Measurements from ENCODE around the gene UBE2G1. TPM values are rescaled to one million over a fixed set of nuclear protein-coding genes. Genes with fewer than 3 reads are reported as not detected.

Gene UBE2G1
- total RNA-seq, 2 donors from 2014 or later: 26.7 to 29.3 TPM

DNA sequence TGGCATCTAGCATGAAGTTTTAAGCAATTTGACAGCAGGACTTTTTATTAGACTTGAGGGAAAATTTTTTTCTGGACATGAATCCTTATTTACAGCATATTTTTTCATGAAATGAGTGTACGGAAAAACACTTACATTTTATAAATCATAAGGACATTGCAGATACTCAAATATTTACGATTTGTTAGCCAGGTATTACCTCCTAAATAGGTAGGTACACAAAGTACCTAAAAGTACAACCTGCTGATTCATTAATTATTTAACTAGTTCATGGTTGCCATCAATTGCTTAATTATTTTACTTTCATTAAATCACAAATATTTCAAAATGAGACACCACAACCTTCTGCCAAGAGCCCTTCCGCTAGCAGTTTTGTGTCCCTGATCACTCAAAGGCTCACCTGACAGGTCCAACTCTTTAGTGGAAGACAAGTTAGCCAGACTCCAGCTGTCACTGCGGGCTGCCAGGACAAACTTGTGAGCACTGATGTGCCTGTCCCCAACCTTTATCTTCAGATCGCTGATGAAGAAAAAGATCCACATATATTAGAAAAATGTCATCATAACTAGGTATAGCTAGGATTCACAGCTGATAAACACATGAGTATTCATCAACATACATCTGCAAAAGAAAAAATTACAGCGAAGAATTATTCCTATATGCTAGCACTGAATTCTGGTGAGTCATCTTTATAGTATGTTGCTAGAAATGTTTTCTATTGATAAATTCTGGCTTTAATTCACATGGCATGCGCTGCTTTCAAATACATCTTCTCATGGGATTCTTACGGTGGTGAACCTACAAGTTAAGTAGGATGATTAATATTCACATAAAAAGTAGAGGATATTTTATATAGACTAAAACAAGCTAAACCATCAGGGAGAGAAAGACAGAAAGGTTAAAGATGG is 130.8 kb downstream of the UBE2G1 start:
- no peak for DNase-seq

DNA sequence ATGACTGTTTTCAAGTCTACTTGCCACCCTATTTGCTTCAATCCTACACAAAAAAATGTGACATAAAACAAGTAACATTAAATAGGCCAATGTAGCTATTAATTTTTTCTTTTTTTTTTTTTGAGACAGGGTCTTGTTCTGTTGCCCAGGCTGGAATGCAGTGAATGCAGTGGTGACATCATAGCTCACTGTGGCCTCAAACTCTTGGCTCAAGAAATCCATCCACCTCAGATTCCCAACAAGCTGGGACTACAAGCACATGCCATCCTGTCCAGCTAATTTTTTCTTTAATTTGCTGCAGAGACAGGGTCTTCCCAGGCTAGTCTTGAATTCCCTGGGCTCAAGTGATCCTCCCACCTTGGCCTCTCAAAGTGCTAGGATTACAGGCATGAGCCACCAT is 132.1 kb downstream of the UBE2G1 start:
- Histone ChIP-seq H3K9me3 (no peaks in the 10 kb centered on the region), H3K36me3 (replicated peaks in 1 of 2; ENCODE audit: insufficient read depth in 1 of 2, low read depth in 2 of 2) (peaks cover 3 to 6% of the 10 kb centered on the region in 2 donors), H3K4me3 (no peak overlapping the region), H3K4me1 (peaks cover 19% of the 10 kb centered on the region), H3K27me3 (no peaks in the 10 kb centered on the region), H3K27ac (no peak overlapping the region)
- intact Hi-C loops (cut with DNase I): no loop called here
- ATAC-seq (no peak), DNase-seq (no peak)
- TF ChIP-seq POLR2A (IDR thresholded peaks at IDR 0.05): no peak
- TF ChIP-seq, protein P1, sequence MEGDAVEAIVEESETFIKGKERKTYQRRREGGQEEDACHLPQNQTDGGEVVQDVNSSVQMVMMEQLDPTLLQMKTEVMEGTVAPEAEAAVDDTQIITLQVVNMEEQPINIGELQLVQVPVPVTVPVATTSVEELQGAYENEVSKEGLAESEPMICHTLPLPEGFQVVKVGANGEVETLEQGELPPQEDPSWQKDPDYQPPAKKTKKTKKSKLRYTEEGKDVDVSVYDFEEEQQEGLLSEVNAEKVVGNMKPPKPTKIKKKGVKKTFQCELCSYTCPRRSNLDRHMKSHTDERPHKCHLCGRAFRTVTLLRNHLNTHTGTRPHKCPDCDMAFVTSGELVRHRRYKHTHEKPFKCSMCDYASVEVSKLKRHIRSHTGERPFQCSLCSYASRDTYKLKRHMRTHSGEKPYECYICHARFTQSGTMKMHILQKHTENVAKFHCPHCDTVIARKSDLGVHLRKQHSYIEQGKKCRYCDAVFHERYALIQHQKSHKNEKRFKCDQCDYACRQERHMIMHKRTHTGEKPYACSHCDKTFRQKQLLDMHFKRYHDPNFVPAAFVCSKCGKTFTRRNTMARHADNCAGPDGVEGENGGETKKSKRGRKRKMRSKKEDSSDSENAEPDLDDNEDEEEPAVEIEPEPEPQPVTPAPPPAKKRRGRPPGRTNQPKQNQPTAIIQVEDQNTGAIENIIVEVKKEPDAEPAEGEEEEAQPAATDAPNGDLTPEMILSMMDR (IDR thresholded peaks at IDR 0.05): no peak

More for the DNA sequence above, 130.8 kb downstream of the UBE2G1 start:
- H3K4me1 ChIP-seq: peaks cover 8% of the 10 kb centered on the region
- no peak overlapping the region for H3K27ac ChIP-seq
- TF ChIP-seq POLR2A (IDR thresholded peaks at IDR 0.05): no peak
- TF ChIP-seq, protein P1 (IDR thresholded peaks at IDR 0.05): no peak
- 93 to 95% methylated on average over 8 of the region's 8 CpGs for WGBS, 2 donors
- no peaks in the 10 kb centered on the region for H3K27me3 ChIP-seq
- peaks cover 3 to 8% of the 10 kb centered on the region in 2 donors for H3K36me3 ChIP-seq (replicated peaks in 1 of 2; ENCODE audit: insufficient read depth in 1 of 2, low read depth in 2 of 2)
- intact Hi-C loops (cut with DNase I): no loop called here
- H3K9me3 ChIP-seq: no peaks in the 10 kb centered on the region
- no peak overlapping the region for H3K4me3 ChIP-seq
- ATAC-seq: no peak

DNA sequence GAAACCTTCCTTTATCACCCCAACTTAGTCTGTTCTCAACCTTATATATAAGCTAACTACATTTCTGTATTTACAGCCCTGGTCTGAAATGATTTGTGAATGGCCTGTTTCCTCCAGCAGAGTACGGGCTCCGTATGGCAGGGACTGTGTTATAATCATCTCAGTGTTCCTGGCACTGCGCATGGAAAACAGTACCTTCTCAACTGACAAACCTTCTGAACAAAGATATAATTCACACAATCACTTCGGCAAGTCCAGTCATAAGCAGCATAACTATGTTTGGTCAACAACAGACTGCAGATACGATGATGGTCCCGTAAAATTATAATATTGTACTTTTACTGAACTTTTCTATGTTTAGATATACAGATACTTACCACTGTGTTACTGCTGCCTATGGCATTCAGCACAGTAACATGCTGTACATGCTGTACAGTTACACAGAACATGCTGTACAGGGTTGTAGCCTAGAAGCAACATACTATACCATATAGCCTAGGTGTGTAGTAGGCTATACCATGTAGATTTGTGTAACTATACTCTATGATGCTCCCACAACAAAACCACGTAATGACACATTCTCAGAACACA is 132.7 kb downstream of the UBE2G1 start:
- H3K4me1 ChIP-seq: peaks cover 19% of the 10 kb centered on the region
- intact Hi-C loops (cut with DNase I): no loop called here
- no peaks in the 10 kb centered on the region for H3K9me3 ChIP-seq
- TF ChIP-seq, protein P1 (IDR thresholded peaks at IDR 0.05): no peak
- no peak for TF ChIP-seq POLR2A (IDR thresholded peaks at IDR 0.05)
- peaks cover 3 to 6% of the 10 kb centered on the region in 2 donors for H3K36me3 ChIP-seq (replicated peaks in 1 of 2; ENCODE audit: insufficient read depth in 1 of 2, low read depth in 2 of 2)
- no peak for DNase-seq
- no peak overlapping the region for H3K27ac ChIP-seq
- no peak overlapping the region for H3K4me3 ChIP-seq
- ATAC-seq: no peak
- no peaks in the 10 kb centered on the region for H3K27me3 ChIP-seq
- 92 to 94% methylated on average over 7 of the region's 7 CpGs for WGBS, 2 donors

DNA sequence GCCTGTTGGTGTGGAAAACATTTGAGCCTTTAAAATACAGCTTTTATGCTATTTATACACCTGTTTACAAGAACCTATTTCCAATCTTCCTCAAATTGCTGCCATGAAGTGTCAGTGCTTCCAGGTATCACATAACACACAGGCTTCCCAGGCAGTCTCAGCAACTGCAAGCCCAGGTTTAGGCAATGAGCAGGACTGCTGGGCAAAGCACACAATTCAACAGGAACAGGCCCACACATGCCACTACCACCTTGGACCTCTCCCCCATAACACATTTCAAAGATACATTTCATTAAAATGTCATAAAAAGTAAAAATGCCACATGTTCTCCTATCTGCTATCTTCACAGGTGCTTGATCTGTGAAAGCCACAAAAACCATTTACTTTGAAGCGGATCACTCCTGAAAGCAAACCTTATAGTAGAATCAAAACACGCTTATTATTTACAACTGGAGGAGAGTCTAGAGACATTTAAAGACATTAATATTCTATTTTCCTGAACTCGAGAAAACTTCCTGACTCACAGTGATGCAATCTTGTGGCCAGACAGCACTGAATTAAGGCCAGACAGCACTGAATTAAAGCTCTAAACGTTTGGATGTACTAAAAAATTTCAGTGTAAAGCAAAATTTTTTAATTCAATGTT is 134.2 kb downstream of the UBE2G1 start:
- no peak for ATAC-seq

More for the DNA sequence above, 134.2 kb downstream of the UBE2G1 start:
- Histone ChIP-seq H3K36me3 (replicated peaks in 1 of 2; ENCODE audit: insufficient read depth in 1 of 2, low read depth in 2 of 2) (peaks cover 3 to 6% of the 10 kb centered on the region in 2 donors), H3K27ac (no peak overlapping the region), H3K27me3 (no peaks in the 10 kb centered on the region), H3K9me3 (no peaks in the 10 kb centered on the region), H3K4me3 (no peak overlapping the region), H3K4me1 (peaks cover 19% of the 10 kb centered on the region)
- TF ChIP-seq POLR2A (IDR thresholded peaks at IDR 0.05): no peak
- TF ChIP-seq, protein P1 (IDR thresholded peaks at IDR 0.05): no peak
- 61 to 73% methylated on average over 4 of the region's 4 CpGs for WGBS, 2 donors
- no peak for DNase-seq
- intact Hi-C loops (cut with DNase I): no loop called here

Measured in body of pancreas (tissue), 4 donors.